Fibroblast of mammary gland (primary cell): ENCODE results near the gene ENOX2.
"Not testable (repeated sequence)": the region's sequence is repeated elsewhere in the genome, so short reads cannot be mapped to it uniquely, and the experiment has no call there.

Experiments
- DNase-seq: peaks from one replicate; pipeline ENCODE4 v3.0.0-alpha.2; 2010; ENCODE audit warnings: low read depth
- H3K4me3 ChIP-seq: 2 replicates; pipeline ENCODE4 v1.5.1; 2011; ENCODE audit warnings: low read depth, mild to moderate bottlenecking, low read length, moderate library complexity; ENCODE audit not compliant: control insufficient read depth
- CTCF ChIP-seq: conservative IDR thresholded peaks from 2 replicates; pipeline ENCODE4 v1.5.1; 2011; ENCODE audit warnings: low read depth, low read length, inconsistent platforms; ENCODE audit not compliant: control insufficient read depth, insufficient read depth

Gene ENOX2

GRCh38 chrX:130719413-130719812, 183.6 kb downstream of the ENOX2 start:
- TF ChIP-seq CTCF = no peak
- no peak for DNase-seq
- no peak overlapping the region for H3K4me3 ChIP-seq

GRCh38 chrX:130718137-130718536, 184.9 kb downstream of the ENOX2 start:
- no peak overlapping the region for H3K4me3 ChIP-seq
- DNase-seq = no peak
- no peak for TF ChIP-seq CTCF

GRCh38 chrX:130716781-130717413, 186.1 kb downstream of the ENOX2 start:
- no peak overlapping the region for H3K4me3 ChIP-seq
- TF ChIP-seq CTCF = no peak
- DNase-seq = no peak

GRCh38 chrX:130716346-130716745, 186.7 kb downstream of the ENOX2 start:
- no peak overlapping the region for H3K4me3 ChIP-seq
- no peak for DNase-seq
- TF ChIP-seq CTCF = no peak

- DNase-seq = peak; percentile 4
- no peak for TF ChIP-seq CTCF
- H3K4me3 ChIP-seq = no peak overlapping the region
Observed at GRCh38 chrX:130715299-130715698, 187.7 kb downstream of the ENOX2 start.

GRCh38 chrX:130714665-130715064, 188.3 kb downstream of the ENOX2 start:
- no peak for DNase-seq
- TF ChIP-seq CTCF = no peak
- H3K4me3 ChIP-seq = no peak overlapping the region

GRCh38 chrX:130714135-130714534, 188.9 kb downstream of the ENOX2 start:
- no peak for TF ChIP-seq CTCF
- no peak overlapping the region for H3K4me3 ChIP-seq
- DNase-seq = no peak

- not testable (repeated sequence) for H3K4me3 ChIP-seq, DNase-seq
Observed at GRCh38 chrX:130709178-130709577, 193.8 kb downstream of the ENOX2 start.
